ENCODE measurements around the gene POMZP3. TPM values are rescaled to one million over a fixed set of nuclear protein-coding genes. Genes with fewer than 3 reads are reported as not detected.
A peak's percentile ranks its signal among the peaks of the same experiment; 100 is the strongest.
"Not testable (repeated sequence)": the region's sequence is repeated elsewhere in the genome, so short reads cannot be mapped to it uniquely, and the experiment has no call there.

The POMZP3 gene
- total RNA-seq, 1 donor from 2014 or later, result 2.6 TPM

DNA sequence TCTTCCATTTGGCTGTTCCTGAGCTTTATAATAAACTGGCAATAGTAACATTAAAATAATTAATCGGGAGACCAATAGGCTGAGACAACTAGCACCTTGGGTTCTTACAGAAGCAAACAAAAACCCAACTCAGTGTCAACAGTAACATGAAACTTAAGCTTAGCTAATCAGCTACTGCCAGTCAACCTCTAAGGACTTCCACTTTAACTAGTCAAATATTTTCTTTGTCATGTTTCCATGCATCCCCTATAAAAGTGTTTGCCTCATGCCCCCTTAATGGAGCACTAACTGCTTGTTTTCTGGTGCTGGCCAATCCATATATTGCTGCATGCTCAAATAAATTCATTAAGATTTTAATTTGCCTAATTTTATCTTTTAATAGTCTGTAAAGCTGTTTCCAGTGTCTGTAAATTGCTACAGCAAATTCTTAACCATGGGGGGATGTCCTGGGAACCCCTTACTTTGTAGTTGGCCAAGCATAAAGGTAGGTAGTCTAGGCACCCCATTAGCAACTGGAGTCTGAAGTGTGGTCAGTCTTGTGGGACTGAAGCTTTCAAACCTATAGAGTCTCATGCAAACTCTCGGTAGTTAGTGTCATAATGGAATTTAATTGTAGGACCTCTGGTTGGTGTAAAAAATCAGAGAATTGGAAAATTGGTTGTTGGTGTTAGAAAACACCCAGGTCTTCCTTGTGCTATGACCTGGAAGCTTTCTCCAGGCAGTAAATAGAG, 40.3 kb downstream of the POMZP3 start:
- H3K27me3 ChIP-seq (ENCODE audit: control insufficient read depth, insufficient read depth, low read length); FAIRE-seq; H3K4me3 ChIP-seq (ENCODE audit: low read depth, low read length); DNase-seq (ENCODE audit: low read depth); H3K36me3 ChIP-seq (ENCODE audit: control insufficient read depth, insufficient read depth, low read length): not testable (repeated sequence)

DNA sequence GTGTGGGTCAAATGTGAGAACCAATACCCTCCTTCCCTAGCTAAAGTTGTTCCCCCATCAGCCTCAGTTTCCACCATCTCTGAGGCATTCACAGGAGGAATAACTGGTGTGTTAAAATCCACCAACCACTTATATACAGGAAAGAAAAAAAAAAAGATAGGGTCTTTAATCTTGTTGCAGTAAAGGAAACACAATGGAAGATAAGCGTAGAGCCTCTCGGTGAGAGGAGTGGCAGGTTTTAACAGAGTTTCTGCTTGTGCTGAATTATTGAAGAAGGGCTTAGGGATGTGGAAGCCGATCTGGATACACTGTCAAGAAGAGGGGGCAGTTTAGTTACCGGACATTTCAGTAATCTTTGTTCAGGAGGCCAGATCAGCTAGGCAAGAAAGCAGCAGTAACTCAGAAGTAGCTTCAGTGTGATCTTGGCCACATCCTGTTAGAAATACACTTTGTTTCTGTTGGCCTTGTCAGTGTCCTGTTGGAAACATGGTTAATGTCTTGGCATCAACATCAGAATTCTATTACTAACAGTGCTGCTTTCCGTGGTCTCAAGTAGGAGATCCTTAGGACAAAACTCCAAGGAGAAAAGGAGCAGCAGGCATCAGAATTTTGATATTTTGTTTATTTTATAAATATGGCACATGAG, 43.3 kb downstream of the POMZP3 start:
- DNase-seq (ENCODE audit: low read depth) (peak; percentile 22), FAIRE-seq (peak; percentile 13)
- H3K27me3 ChIP-seq (ENCODE audit: control insufficient read depth, insufficient read depth, low read length); H3K4me3 ChIP-seq (ENCODE audit: low read depth, low read length); H3K36me3 ChIP-seq (ENCODE audit: control insufficient read depth, insufficient read depth, low read length): not testable (repeated sequence)

DNA sequence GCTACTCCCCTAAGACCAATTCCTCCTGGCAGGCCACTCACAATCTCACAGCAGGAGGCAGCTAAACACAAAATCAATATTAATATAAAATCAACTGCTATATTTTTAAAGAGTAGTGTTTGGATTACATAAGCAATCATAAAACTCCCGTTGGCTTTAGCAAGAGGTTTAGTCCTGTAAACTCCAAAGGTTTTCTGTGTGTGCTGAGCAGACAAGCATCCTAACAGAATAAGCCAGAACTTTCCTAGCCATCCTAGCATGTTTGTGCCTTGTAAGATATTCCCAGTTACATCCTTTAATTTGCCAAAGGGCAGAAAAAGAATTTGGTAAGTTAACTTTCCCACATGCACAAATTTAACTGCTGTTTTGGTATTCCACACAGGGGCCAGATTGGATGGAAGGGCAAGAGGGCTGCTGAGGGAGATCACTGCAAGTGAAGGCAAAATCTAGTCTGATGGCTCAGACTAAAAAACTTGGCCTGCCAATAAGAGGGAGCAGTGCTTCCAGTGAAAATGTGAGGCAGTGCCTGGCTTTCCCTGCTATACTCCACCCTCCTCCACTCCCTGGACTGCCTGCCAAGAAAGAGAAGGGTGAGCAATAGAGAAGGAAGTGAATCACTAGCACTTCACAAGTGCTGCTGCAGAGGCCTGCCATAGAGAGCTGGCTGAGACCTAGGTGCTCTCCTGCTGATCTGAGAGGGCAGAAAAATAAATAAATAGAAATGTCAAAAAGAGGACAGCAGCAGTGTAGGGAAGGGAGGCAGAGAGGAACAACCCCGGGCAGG, 44.0 kb downstream of the POMZP3 start:
- DNase-seq (ENCODE audit: low read depth) (peak; percentile 85), FAIRE-seq (peak; percentile 91)
- not testable (repeated sequence) for H3K27me3 ChIP-seq (ENCODE audit: control insufficient read depth, insufficient read depth, low read length); H3K4me3 ChIP-seq (ENCODE audit: low read depth, low read length); H3K36me3 ChIP-seq (ENCODE audit: control insufficient read depth, insufficient read depth, low read length)

DNA sequence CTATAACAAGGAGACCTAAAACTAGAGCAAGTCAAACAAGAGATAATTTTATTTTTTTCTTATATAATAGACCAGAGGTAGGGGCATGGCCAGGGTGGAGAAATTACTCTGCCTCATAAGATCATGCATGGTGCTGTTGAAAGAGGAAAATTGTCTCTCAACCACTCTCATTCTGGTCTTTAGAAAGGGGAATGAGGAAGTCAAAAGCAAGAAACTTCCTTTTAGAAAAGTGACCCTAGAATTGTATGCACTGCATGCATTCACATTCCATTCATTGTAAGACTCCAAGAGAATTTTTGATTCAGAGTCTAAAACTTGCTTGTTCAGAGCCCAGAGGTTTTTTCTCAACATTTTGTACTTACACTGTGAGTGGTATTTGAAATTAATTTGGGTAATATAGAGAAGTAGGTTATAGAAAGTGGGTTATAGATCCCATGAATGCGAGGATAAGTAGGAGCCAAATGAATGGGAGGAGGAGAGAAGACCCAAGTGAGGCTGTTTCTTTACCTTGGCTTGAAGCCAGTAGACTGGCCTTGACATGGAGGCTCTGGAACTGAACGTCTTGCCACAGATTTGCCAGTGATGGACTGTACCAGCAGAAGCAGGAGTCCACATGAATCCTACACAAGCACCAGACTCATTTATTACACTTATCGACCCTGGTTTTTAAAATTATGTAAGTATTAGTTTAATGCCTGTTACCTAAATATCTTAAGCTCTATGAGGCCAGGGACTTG, 51.0 kb downstream of the POMZP3 start:
- not testable (repeated sequence) for H3K27me3 ChIP-seq (ENCODE audit: control insufficient read depth, insufficient read depth, low read length); H3K36me3 ChIP-seq (ENCODE audit: control insufficient read depth, insufficient read depth, low read length); H3K4me3 ChIP-seq (ENCODE audit: low read depth, low read length); FAIRE-seq
- DNase-seq (ENCODE audit: low read depth), result peak; percentile 37

DNA sequence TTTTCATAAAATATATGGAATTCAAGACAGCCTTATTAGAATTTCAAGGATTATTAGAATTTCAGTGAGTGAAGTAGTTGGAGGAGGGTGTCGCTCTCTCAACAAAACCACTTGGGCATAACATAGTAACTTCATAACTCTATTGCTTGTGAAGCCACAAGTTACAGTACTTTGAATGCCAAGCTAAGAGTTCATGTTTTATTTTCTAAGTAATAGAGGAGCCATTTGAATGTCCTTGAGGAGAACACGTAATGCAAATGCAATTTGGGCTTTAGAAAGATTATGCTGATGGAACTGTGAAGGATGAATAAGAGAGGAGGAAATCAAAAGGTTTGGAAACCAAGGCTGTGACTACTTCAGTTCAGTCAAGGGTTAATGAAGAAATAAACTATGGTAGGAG, 51.6 kb downstream of the POMZP3 start:
- not testable (repeated sequence) for H3K27me3 ChIP-seq (ENCODE audit: control insufficient read depth, insufficient read depth, low read length); FAIRE-seq; H3K36me3 ChIP-seq (ENCODE audit: control insufficient read depth, insufficient read depth, low read length); H3K4me3 ChIP-seq (ENCODE audit: low read depth, low read length); DNase-seq (ENCODE audit: low read depth)

DNA sequence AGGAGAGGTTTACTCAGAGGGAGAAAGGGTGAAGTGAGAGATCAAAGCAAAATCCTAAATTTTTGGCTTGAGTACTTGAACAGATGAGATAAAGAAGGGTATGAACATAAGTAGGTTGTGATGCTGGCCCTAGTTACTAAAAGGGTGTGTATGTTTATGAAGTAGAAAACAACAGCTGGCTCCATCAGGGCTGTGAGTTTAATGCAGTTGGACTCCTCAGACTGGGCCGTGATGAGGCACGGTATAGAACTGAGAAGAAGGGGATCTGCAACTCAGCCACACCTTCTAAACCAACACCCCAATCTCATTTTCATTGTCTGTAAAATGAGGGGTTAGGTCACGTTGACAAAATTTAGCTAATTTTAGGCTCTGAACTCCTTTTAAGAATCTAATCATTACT, 54.8 kb downstream of the POMZP3 start:
- H3K4me3 ChIP-seq (ENCODE audit: low read depth, low read length); DNase-seq (ENCODE audit: low read depth); H3K27me3 ChIP-seq (ENCODE audit: control insufficient read depth, insufficient read depth, low read length); FAIRE-seq; H3K36me3 ChIP-seq (ENCODE audit: control insufficient read depth, insufficient read depth, low read length): not testable (repeated sequence)

DNA sequence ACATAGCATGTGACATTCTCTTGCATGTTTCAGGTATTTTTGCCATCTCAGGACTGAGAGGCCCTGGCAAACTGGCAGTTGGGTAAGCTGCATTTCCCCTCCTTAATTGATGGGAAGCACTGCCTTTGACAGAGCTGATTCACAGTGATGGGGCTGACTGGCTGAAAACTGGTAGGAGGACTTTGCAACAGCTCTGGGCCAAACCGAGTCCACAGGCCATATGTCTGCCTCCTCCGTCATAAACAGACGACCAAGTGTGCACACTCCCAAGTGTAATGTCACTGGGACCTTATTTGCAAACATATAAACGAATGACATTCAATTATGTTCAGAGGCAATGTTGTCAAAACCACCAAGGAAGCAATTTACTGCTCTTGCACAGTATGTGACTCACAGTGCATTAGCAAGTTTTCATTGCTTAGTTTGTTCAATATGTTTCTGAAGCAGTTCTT, 56.7 kb downstream of the POMZP3 start:
- peak; percentile 46 for DNase-seq (ENCODE audit: low read depth)
- not testable (repeated sequence) for H3K36me3 ChIP-seq (ENCODE audit: control insufficient read depth, insufficient read depth, low read length); H3K4me3 ChIP-seq (ENCODE audit: low read depth, low read length); H3K27me3 ChIP-seq (ENCODE audit: control insufficient read depth, insufficient read depth, low read length)
- FAIRE-seq, result peak; percentile 32

DNA sequence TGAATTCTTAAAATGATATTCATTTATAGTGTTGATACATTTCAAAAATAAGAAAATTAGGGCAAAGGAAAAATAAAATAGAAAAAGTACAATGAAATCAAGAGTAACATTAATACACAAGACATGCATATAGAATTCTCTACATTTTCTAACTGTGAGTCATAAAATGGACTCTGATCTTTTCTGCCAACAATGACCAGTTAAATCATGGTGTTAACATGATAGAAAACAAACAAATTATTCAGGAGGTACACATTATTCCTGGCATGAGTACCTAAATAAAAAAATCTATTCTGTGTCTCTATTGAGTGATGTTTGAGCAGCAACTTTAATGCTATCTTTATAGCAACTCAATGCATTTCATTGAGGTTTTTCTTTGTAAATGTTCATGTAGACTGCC, 58.3 kb downstream of the POMZP3 start:
- FAIRE-seq; H3K27me3 ChIP-seq (ENCODE audit: control insufficient read depth, insufficient read depth, low read length); H3K36me3 ChIP-seq (ENCODE audit: control insufficient read depth, insufficient read depth, low read length); H3K4me3 ChIP-seq (ENCODE audit: low read depth, low read length): not testable (repeated sequence)
- DNase-seq (ENCODE audit: low read depth), result peak; percentile 81

DNA sequence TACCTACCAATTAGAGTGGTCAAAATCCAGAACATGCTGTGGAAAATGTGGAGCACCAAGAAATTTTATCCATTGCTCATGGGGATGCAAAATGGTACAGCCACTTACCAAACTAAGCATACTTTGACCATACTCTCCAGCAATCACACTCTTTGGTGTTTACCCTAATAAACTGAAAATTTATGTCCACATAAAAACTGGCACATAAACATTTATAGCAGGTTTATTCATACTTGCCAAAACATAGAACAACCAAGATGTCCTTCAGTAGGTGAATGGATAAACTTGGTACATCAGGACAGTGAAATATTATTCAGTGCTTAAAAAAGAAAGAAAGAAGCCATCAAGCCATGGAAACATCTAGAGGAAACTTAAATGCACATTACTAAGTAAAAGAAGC, 59.3 kb downstream of the POMZP3 start:
- not testable (repeated sequence) for H3K36me3 ChIP-seq (ENCODE audit: control insufficient read depth, insufficient read depth, low read length); H3K27me3 ChIP-seq (ENCODE audit: control insufficient read depth, insufficient read depth, low read length); DNase-seq (ENCODE audit: low read depth); FAIRE-seq; H3K4me3 ChIP-seq (ENCODE audit: low read depth, low read length)

DNA sequence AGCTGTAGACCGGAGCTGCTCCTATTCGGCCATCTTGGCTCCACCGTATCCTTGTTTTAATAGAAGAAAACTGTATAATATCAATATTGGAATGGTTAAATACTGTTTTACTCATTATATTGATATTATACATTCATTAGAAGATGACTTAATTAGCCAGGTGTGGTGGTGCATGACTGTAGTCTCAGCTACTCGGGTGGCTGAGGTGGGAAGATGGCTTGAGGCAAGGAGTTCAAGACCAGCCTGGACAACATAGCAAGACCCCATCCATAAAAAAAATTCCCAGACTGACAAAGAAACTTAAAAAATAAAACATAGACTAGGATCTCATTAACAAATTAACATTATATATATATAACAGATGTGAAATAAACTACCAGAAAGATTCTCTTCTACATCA, 59.8 kb downstream of the POMZP3 start:
- H3K36me3 ChIP-seq (ENCODE audit: control insufficient read depth, insufficient read depth, low read length); H3K27me3 ChIP-seq (ENCODE audit: control insufficient read depth, insufficient read depth, low read length); FAIRE-seq; DNase-seq (ENCODE audit: low read depth); H3K4me3 ChIP-seq (ENCODE audit: low read depth, low read length): not testable (repeated sequence)

DNA sequence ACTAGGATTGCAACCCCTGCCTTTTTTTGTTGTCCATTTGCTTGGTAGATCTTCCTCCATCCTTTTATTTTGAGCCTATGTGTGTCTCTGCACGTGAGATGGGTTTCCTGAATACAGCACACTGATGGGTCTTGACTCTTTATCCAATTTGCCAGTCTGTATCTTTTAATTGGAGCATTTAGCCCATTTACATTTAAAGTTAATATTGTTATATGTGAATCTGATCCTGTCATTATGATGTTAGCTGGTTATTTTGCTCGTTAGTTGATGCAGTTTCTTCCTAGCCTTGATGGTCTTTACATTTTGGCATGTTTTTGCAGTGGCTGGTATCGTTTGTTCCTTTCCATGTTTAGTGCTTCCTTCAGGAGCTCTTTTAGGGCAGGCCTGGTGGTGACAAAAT, 62.1 kb downstream of the POMZP3 start:
- not testable (repeated sequence) for H3K27me3 ChIP-seq (ENCODE audit: control insufficient read depth, insufficient read depth, low read length); H3K4me3 ChIP-seq (ENCODE audit: low read depth, low read length); FAIRE-seq; DNase-seq (ENCODE audit: low read depth); H3K36me3 ChIP-seq (ENCODE audit: control insufficient read depth, insufficient read depth, low read length)

DNA sequence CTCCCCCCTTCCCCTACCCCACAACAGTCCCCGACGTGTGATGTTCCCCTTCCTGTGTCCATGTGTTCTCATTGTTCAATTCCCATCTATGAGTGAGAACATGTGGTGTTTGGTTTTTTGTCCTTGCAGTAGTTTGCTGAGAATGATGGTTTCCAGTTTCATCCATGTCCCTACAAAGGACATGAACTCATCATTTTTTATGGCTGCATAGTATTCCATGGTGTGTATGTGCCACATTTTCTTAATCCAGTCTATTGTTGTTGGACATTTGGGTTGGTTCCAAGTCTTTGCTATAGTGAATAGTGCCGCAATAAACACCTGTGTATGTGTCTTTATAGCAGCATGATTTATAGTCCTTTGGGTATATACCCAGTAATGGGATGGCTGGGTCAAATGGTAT, 65.7 kb downstream of the POMZP3 start:
- not testable (repeated sequence) for H3K27me3 ChIP-seq (ENCODE audit: control insufficient read depth, insufficient read depth, low read length); DNase-seq (ENCODE audit: low read depth); H3K4me3 ChIP-seq (ENCODE audit: low read depth, low read length); H3K36me3 ChIP-seq (ENCODE audit: control insufficient read depth, insufficient read depth, low read length); FAIRE-seq

DNA sequence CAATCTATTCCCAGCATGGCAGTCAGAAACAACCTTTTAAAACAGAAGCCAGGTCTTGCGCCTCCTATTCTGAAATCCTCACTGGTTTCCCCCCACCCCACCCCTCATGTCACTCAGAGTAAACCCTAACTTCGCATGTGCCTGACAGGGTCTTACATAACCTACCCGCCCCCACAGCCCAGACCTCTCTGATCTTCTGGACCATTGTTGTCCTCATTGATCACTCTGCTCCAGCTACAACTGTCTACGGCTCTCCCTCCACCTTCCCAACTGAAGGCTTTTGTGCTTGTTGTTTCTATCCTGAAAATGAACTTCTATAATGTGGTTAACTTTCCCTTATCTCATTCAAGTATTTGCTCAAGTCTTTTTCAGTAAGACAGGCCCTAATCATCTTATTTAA, 66.9 kb downstream of the POMZP3 start:
- H3K36me3 ChIP-seq (ENCODE audit: control insufficient read depth, insufficient read depth, low read length); H3K4me3 ChIP-seq (ENCODE audit: low read depth, low read length); DNase-seq (ENCODE audit: low read depth); FAIRE-seq; H3K27me3 ChIP-seq (ENCODE audit: control insufficient read depth, insufficient read depth, low read length): not testable (repeated sequence)

Measured in bronchial epithelial cell (primary cell).